ENCODE results near the gene GAS7.

DNA sequence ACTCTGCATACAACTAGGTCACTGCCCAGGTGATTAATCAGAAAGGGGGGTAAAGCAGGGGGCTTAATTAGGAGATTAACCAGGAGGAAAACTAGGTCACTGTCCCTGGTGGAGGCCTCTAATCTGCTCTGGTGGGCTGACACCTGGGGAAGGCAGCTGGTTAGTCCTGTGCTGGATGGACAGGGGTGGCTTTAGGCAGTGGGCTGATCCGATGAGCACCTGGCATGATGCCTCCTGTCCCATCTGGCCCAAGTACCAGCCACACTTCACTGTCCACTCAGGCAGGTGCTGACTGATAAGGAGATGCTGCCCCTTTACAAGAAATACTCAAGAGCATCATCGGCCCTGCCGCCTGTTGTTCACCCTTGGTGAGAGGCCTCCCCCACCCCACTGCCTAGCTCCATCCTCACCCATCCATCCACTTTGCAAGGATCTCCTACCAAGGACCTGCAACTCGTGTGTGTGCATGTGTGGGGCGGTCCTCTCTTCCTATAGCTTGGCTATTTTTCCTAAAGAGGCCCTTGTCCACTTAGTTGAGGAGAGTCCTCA, 279.5 kb downstream of the GAS7 start:
- TF ChIP-seq EZH2 (IDR thresholded peaks at IDR 0.05; ENCODE audit: borderline replicate concordance, low read length) (no peak), CTCF (IDR thresholded peaks at IDR 0.05; ENCODE audit: low read length) (no peak)
